HepG2 (cell line): ENCODE results near the gene HAPLN3. TPM values are rescaled to one million over a fixed set of nuclear protein-coding genes. Genes with fewer than 3 reads are reported as not detected.
A peak's percentile ranks its signal among the peaks of the same experiment; 100 is the strongest.

Experiments
- AKAP8 ChIP-seq: sonication (generic); formaldehyde crosslinking; IDR thresholded peaks from 2 replicates; pipeline ENCODE4 v1.5.1; 2020; ENCODE audit warnings: mild to moderate bottlenecking, missing genetic modification reagents
- ARNT ChIP-seq: fragments of 450-650 bp; IDR thresholded peaks from 2 replicates; pipeline ENCODE4 v1.6.1; 2017
- ATF6 ChIP-seq: sonication (generic); formaldehyde crosslinking; conservative IDR thresholded peaks from 2 replicates; pipeline ENCODE4 v1.4.0; 2020; ENCODE audit warnings: missing genetic modification reagents
- ELF3 ChIP-seq: IDR thresholded peaks from 2 replicates; pipeline ENCODE4 v1.6.1; 2016; ENCODE audit warnings: missing genetic modification reagents, missing compliant biosample characterization
- ETS1 ChIP-seq: sonication (generic); formaldehyde crosslinking; IDR thresholded peaks from 2 replicates; pipeline ENCODE4 v1.4.0; 2020; ENCODE audit warnings: missing genetic modification reagents
- FOXA1 ChIP-seq, 2 experiments: fragments of 450-650 bp in 1 of 2; sonication (generic) in 1 of 2; formaldehyde crosslinking in 1 of 2; IDR thresholded peaks; 2 replicates each; pipeline versions ENCODE4 v1.4.0 to v1.6.1; 2016 to 2020; ENCODE audit warnings: missing genetic modification reagents in 1 of 2
- HMG20B ChIP-seq: conservative IDR thresholded peaks from 2 replicates; pipeline ENCODE4 v1.6.1; 2016; ENCODE audit warnings: missing genetic modification reagents, missing compliant biosample characterization
- HOXA3 ChIP-seq: sonication (generic); formaldehyde crosslinking; IDR thresholded peaks from 2 replicates; pipeline ENCODE4 v1.5.0; 2020; ENCODE audit warnings: missing genetic modification reagents
- MAZ ChIP-seq, 2 experiments: sonication (generic) in 1 of 2; formaldehyde crosslinking in 1 of 2; IDR thresholded peaks; 2 replicates each; pipeline versions ENCODE4 v1.5.0 to v1.6.1; 2012 to 2020; ENCODE audit warnings: low read depth in 2 of 2, mild to moderate bottlenecking in 2 of 2, borderline replicate concordance in 1 of 2, improper control_type of control experiment in 1 of 2, low read length in 1 of 2, missing genetic modification reagents in 1 of 2, moderate library complexity in 1 of 2
- MTERF4 ChIP-seq: sonication (generic); formaldehyde crosslinking; IDR thresholded peaks from 2 replicates; pipeline ENCODE4 v1.8.0; 2023; ENCODE audit warnings: mild to moderate bottlenecking, missing genetic modification reagents
- MXI1 ChIP-seq: IDR thresholded peaks from 3 replicates; pipeline ENCODE4 v1.6.1; 2012; ENCODE audit warnings: low read depth, low read length, inconsistent platforms, borderline replicate concordance
- NONO ChIP-seq, 2 experiments: fragments of 450-650 bp in 1 of 2; sonication (generic) in 1 of 2; formaldehyde crosslinking in 1 of 2; IDR thresholded peaks in 1 of 2; conservative IDR thresholded peaks in 1 of 2; 2 replicates each; pipeline versions ENCODE4 v1.6.1 to v1.8.0; 2017 to 2022; ENCODE audit warnings: mild to moderate bottlenecking in 1 of 2, missing genetic modification reagents in 1 of 2, moderate library complexity in 1 of 2
- POLR2A ChIP-seq, 2 experiments: IDR thresholded peaks; 2 replicates each; pipeline ENCODE4 v1.6.1; 2011; ENCODE audit warnings: low read depth in 2 of 2, low read length in 2 of 2, mild to moderate bottlenecking in 1 of 2, moderate library complexity in 1 of 2; ENCODE audit not compliant: insufficient read depth in 1 of 2
- PRDM10 ChIP-seq: sonication (generic); formaldehyde crosslinking; IDR thresholded peaks from 2 replicates; pipeline ENCODE4 v1.4.0; 2020; ENCODE audit warnings: low read depth, missing genetic modification reagents
- SALL1 ChIP-seq: sonication (generic); formaldehyde crosslinking; IDR thresholded peaks from 2 replicates; pipeline ENCODE4 v1.8.0; 2022; ENCODE audit warnings: mild to moderate bottlenecking, missing genetic modification reagents
- TAF1 ChIP-seq: sonication (generic); formaldehyde crosslinking; IDR thresholded peaks from 2 replicates; pipeline ENCODE4 v1.4.0; 2020; ENCODE audit warnings: missing genetic modification reagents
- ZIK1 ChIP-seq: sonication (generic); formaldehyde crosslinking; IDR thresholded peaks from 2 replicates; pipeline ENCODE4 v1.5.0; 2020; ENCODE audit warnings: mild to moderate bottlenecking, low read depth, missing genetic modification reagents, borderline replicate concordance
- ZKSCAN1 ChIP-seq: fragments of 150-350 bp; IDR thresholded peaks from 2 replicates; pipeline ENCODE4 v1.6.1; 2014; ENCODE audit warnings: low read length
- ZNF234 ChIP-seq: sonication (generic); formaldehyde crosslinking; conservative IDR thresholded peaks from 2 replicates; pipeline ENCODE4 v1.5.1; 2020; ENCODE audit warnings: mild to moderate bottlenecking, missing genetic modification reagents
- ZNF569 ChIP-seq: sonication (generic); formaldehyde crosslinking; IDR thresholded peaks from 2 replicates; pipeline ENCODE4 v1.5.0; 2020; ENCODE audit warnings: mild to moderate bottlenecking, missing genetic modification reagents, moderate library complexity, borderline replicate concordance
- ZNF660 ChIP-seq: sonication (generic); formaldehyde crosslinking; IDR thresholded peaks from 2 replicates; pipeline ENCODE4 v1.5.1; 2020; ENCODE audit warnings: mild to moderate bottlenecking, low read depth, missing genetic modification reagents, borderline replicate concordance
- polyA plus RNA-seq, 8 experiments: library from polyadenylated mRNA; depleted of rRNA in 3 of 8; stranded (reverse) in 7 of 8; unstranded in 1 of 8; fragments of >200 nt; fragmentation: Illumina TruSeq in 4 of 8; extraction: Trizol in 4 of 8; gene quantifications; 2 replicates each; pipeline versions ENCODE4 v1.2.1 to v1.2.3, GENCODE V29; 2011 to 2016; ENCODE audit warnings: low read depth in 4 of 8, missing spikeins in 1 of 8, mixed read lengths in 1 of 8; ENCODE audit not compliant: insufficient read depth in 1 of 8
- total RNA-seq, 5 experiments: library from RNA; depleted of rRNA; stranded (reverse); fragments of >200 nt; fragmentation: Illumina TruSeq; extraction: Trizol; gene quantifications; 2 replicates each; pipeline ENCODE4 v1.2.3, GENCODE V29; 2016; ENCODE audit warnings: low read depth in 1 of 5

The HAPLN3 gene
- total and polyA plus RNA-seq, 2 of the 13 experiments (the other 11 are each of a cell fraction or from before 2014, with no cell fraction given): 0.09 TPM; not detected in 1

- TF ChIP-seq HMG20B (CRISPR knock-in tag) (no peak), NONO (IDR thresholded peaks at IDR 0.05) (no peak), NONO (CRISPR knock-in tag; conservative IDR thresholded peaks at IDR 0.05) (0 out of 2 replicates have a peak, but pooled peaks have one; percentile 52), ELF3 (CRISPR knock-in tag) (0 out of 2 replicates have a peak, but pooled peaks have one; percentile 26), POLR2A (IDR thresholded peaks at IDR 0.05; ENCODE audit: insufficient read depth in 1 of 2, low read depth in 2 of 2, low read length in 2 of 2) (peak in 1 of 2 experiments; percentile 71; a peak in 2 of 4 replicates), ZKSCAN1 (no peak), ZNF660 (CRISPR knock-in tag) (no peak), FOXA1 (IDR thresholded peaks at IDR 0.05) (no peak), FOXA1 (CRISPR knock-in tag; IDR thresholded peaks at IDR 0.05) (peak; percentile 45; the same call in 1 of the 2 replicates), AKAP8 (CRISPR knock-in tag) (no peak), SALL1 (peak; percentile 34; the same call in 1 of the 2 replicates), ZNF569 (CRISPR knock-in tag) (no peak), PRDM10 (CRISPR knock-in tag) (no peak), MAZ (IDR thresholded peaks at IDR 0.05; ENCODE audit: borderline replicate concordance, low read depth, low read length) (no peak), MAZ (CRISPR knock-in tag; IDR thresholded peaks at IDR 0.05; ENCODE audit: low read depth) (peak; percentile 72; the same call in 1 of the 2 replicates), HOXA3 (CRISPR knock-in tag) (peak; percentile 46; the same call in 1 of the 2 replicates), ATF6 (CRISPR knock-in tag) (no peak), ARNT (no peak), MXI1 (no peak), ETS1 (CRISPR knock-in tag) (no peak), ZIK1 (peak; percentile 55; the same call in 1 of the 2 replicates), ZNF234 (CRISPR knock-in tag) (no peak), MTERF4 (CRISPR knock-in tag) (peak; percentile 68; the same call in 1 of the 2 replicates), TAF1 (CRISPR knock-in tag) (no peak)
These were observed 17.9 kb upstream of the HAPLN3 start, which contains the start of gene MFGE8 (continued) for GRCh38 chr15:88913017-88913849.
